Measurements from ENCODE around the gene FCRL6.

DNA sequence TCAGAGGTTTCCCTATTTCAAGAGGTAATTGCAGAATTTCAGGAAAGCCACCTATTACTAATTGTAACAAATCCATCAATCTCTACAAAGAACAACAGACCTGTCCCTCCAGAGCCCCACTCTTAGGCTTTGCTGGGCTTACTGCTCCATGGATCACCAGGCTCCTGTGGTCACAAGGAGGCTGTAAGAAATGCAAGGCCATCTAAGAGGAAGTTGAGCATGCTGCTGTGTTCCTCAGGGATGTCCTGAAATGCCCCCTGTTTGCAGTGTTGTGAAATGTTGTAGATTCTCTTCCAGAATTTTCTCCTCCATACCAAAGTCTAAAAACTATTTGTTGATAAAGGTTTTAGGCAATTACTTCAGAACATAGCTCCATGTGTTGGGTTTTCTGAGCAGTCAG, 45.8 kb upstream of the FCRL6 start:
- TF ChIP-seq, protein P1, sequence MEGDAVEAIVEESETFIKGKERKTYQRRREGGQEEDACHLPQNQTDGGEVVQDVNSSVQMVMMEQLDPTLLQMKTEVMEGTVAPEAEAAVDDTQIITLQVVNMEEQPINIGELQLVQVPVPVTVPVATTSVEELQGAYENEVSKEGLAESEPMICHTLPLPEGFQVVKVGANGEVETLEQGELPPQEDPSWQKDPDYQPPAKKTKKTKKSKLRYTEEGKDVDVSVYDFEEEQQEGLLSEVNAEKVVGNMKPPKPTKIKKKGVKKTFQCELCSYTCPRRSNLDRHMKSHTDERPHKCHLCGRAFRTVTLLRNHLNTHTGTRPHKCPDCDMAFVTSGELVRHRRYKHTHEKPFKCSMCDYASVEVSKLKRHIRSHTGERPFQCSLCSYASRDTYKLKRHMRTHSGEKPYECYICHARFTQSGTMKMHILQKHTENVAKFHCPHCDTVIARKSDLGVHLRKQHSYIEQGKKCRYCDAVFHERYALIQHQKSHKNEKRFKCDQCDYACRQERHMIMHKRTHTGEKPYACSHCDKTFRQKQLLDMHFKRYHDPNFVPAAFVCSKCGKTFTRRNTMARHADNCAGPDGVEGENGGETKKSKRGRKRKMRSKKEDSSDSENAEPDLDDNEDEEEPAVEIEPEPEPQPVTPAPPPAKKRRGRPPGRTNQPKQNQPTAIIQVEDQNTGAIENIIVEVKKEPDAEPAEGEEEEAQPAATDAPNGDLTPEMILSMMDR (IDR thresholded peaks at IDR 0.05) = no peak
- TF ChIP-seq POLR2A (IDR thresholded peaks at IDR 0.05) = no peak
